Measurements from ENCODE around the gene HTT.

The HTT gene

GRCh38 chr4:3201718-3202702 is 127.5 kb downstream of the HTT start:
- Histone ChIP-seq H2AK5ac (ENCODE audit: low read depth, low read length) (no peak overlapping the region), H2BK120ac (ENCODE audit: low read depth, low read length) (no peak overlapping the region), H4K8ac (ENCODE audit: low read depth, low read length) (no peak overlapping the region), H3K18ac (ENCODE audit: low read length) (no peak overlapping the region), H2BK12ac (ENCODE audit: low read length) (no peak overlapping the region), H3K4me2 (ENCODE audit: insufficient read depth, low read length, poor library complexity, severe bottlenecking) (no peak overlapping the region), H3K4me1 (ENCODE audit: control insufficient read depth in 2 of 2, insufficient read depth in 1 of 2, low read depth in 1 of 2, low read length in 2 of 2) (peaks cover 5 to 10% of the 10 kb centered on the region in 2 donors), H3K79me1 (ENCODE audit: low read depth, low read length) (no peaks in the 10 kb centered on the region), H3K9me3 (replicated peaks in 1 of 2; ENCODE audit: control insufficient read depth in 2 of 2, insufficient read depth in 1 of 2, low read depth in 1 of 2, low read length in 2 of 2) (no peaks in the 10 kb centered on the region), H3K23ac (ENCODE audit: low read depth, low read length, poor library complexity) (no peak overlapping the region), H2BK15ac (ENCODE audit: low read length) (no peak overlapping the region), H3K27me3 (ENCODE audit: control insufficient read depth in 3 of 3, insufficient read depth in 3 of 3, low read depth in 1 of 3, low read length in 3 of 3) (no peaks in the 10 kb centered on the region), H2AFZ (ENCODE audit: low read length) (no peak overlapping the region), H2BK5ac (ENCODE audit: low read length) (no peak overlapping the region), H4K91ac (ENCODE audit: low read depth, low read length, poor library complexity) (no peak overlapping the region), H3K4me3 (ENCODE audit: low read length in 2 of 2) (no peak overlapping the region), H3K4ac (ENCODE audit: low read length) (no peak overlapping the region), H3K27ac (replicated peaks; ENCODE audit: low read length) (no peak overlapping the region), H3K36me3 (replicated peaks in 1 of 2; ENCODE audit: control insufficient read depth in 2 of 2, insufficient read depth in 2 of 2, low read length in 2 of 2) (peaks cover 17 to 72% of the 10 kb centered on the region in 2 donors), H3K14ac (ENCODE audit: low read length) (no peak overlapping the region), H3K9ac (ENCODE audit: low read depth, low read length, poor library complexity) (no peak overlapping the region)
- no CpG with 5 or more reads among the region's 11 CpGs for WGBS, 2 donors (ENCODE audit: extremely low coverage in 2 of 2, insufficient read length in 2 of 2, insufficient replicate concordance in 1 of 2)
- no peak for DNase-seq (ENCODE audit: low spot score)

GRCh38 chr4:3202836-3203820 is 128.6 kb downstream of the HTT start:
- Histone ChIP-seq H2AFZ (ENCODE audit: low read length) (no peak overlapping the region), H3K27me3 (ENCODE audit: control insufficient read depth in 3 of 3, insufficient read depth in 3 of 3, low read depth in 1 of 3, low read length in 3 of 3) (no peaks in the 10 kb centered on the region), H2BK15ac (ENCODE audit: low read length) (no peak overlapping the region), H2BK5ac (ENCODE audit: low read length) (no peak overlapping the region), H3K4me1 (ENCODE audit: control insufficient read depth in 2 of 2, insufficient read depth in 1 of 2, low read depth in 1 of 2, low read length in 2 of 2) (peaks cover 5 to 10% of the 10 kb centered on the region in 2 donors), H3K4me3 (ENCODE audit: low read length in 2 of 2) (no peak overlapping the region), H2BK120ac (ENCODE audit: low read depth, low read length) (no peak overlapping the region), H3K9ac (ENCODE audit: low read depth, low read length, poor library complexity) (no peak overlapping the region), H2AK5ac (ENCODE audit: low read depth, low read length) (no peak overlapping the region), H3K36me3 (replicated peaks in 1 of 2; ENCODE audit: control insufficient read depth in 2 of 2, insufficient read depth in 2 of 2, low read length in 2 of 2) (peaks cover 18 to 73% of the 10 kb centered on the region in 2 donors), H3K4me2 (ENCODE audit: insufficient read depth, low read length, poor library complexity, severe bottlenecking) (no peak overlapping the region), H3K27ac (replicated peaks; ENCODE audit: low read length) (no peak overlapping the region), H4K8ac (ENCODE audit: low read depth, low read length) (no peak overlapping the region), H3K14ac (ENCODE audit: low read length) (no peak overlapping the region), H3K9me3 (replicated peaks in 1 of 2; ENCODE audit: control insufficient read depth in 2 of 2, insufficient read depth in 1 of 2, low read depth in 1 of 2, low read length in 2 of 2) (no peaks in the 10 kb centered on the region), H2BK12ac (ENCODE audit: low read length) (no peak overlapping the region), H3K23ac (ENCODE audit: low read depth, low read length, poor library complexity) (no peak overlapping the region), H3K18ac (ENCODE audit: low read length) (no peak overlapping the region), H4K91ac (ENCODE audit: low read depth, low read length, poor library complexity) (no peak overlapping the region), H3K79me1 (ENCODE audit: low read depth, low read length) (no peaks in the 10 kb centered on the region), H3K4ac (ENCODE audit: low read length) (no peak overlapping the region)
- no CpG with 5 or more reads among the region's 22 CpGs for WGBS, 2 donors (ENCODE audit: extremely low coverage in 2 of 2, insufficient read length in 2 of 2, insufficient replicate concordance in 1 of 2)
- DNase-seq (ENCODE audit: low spot score): no peak

GRCh38 chr4:3203971-3204431 is 129.5 kb downstream of the HTT start:
- Histone ChIP-seq H3K4me2 (ENCODE audit: insufficient read depth, low read length, poor library complexity, severe bottlenecking) (no peak overlapping the region), H2BK5ac (ENCODE audit: low read length) (no peak overlapping the region), H2BK120ac (ENCODE audit: low read depth, low read length) (no peak overlapping the region), H3K4me1 (ENCODE audit: control insufficient read depth in 2 of 2, insufficient read depth in 1 of 2, low read depth in 1 of 2, low read length in 2 of 2) (peaks cover 5 to 10% of the 10 kb centered on the region in 2 donors), H3K79me1 (ENCODE audit: low read depth, low read length) (peaks cover 2% of the 10 kb centered on the region), H3K14ac (ENCODE audit: low read length) (no peak overlapping the region), H2BK12ac (ENCODE audit: low read length) (no peak overlapping the region), H4K8ac (ENCODE audit: low read depth, low read length) (no peak overlapping the region), H3K9ac (ENCODE audit: low read depth, low read length, poor library complexity) (no peak overlapping the region), H2BK15ac (ENCODE audit: low read length) (no peak overlapping the region), H3K18ac (ENCODE audit: low read length) (no peak overlapping the region), H3K9me3 (replicated peaks in 1 of 2; ENCODE audit: control insufficient read depth in 2 of 2, insufficient read depth in 1 of 2, low read depth in 1 of 2, low read length in 2 of 2) (no peaks in the 10 kb centered on the region), H3K27me3 (ENCODE audit: control insufficient read depth in 3 of 3, insufficient read depth in 3 of 3, low read depth in 1 of 3, low read length in 3 of 3) (no peaks in the 10 kb centered on the region), H3K27ac (replicated peaks; ENCODE audit: low read length) (no peak overlapping the region), H4K91ac (ENCODE audit: low read depth, low read length, poor library complexity) (no peak overlapping the region), H2AK5ac (ENCODE audit: low read depth, low read length) (no peak overlapping the region), H3K4me3 (ENCODE audit: low read length in 2 of 2) (no peak overlapping the region), H3K23ac (ENCODE audit: low read depth, low read length, poor library complexity) (no peak overlapping the region), H3K36me3 (replicated peaks in 1 of 2; ENCODE audit: control insufficient read depth in 2 of 2, insufficient read depth in 2 of 2, low read length in 2 of 2) (peaks cover 18 to 74% of the 10 kb centered on the region in 2 donors), H2AFZ (ENCODE audit: low read length) (no peak overlapping the region), H3K4ac (ENCODE audit: low read length) (no peak overlapping the region)
- DNase-seq (ENCODE audit: low spot score): no peak
- no CpG with 5 or more reads among the region's 8 CpGs for WGBS, 2 donors (ENCODE audit: extremely low coverage in 2 of 2, insufficient read length in 2 of 2, insufficient replicate concordance in 1 of 2)
